NCI-H187 treated with DMSO at 0.1 percent for 48 hours (cell line): ENCODE results near the gene NAPB.
"Not testable (repeated sequence)": the region's sequence is repeated elsewhere in the genome, so short reads cannot be mapped to it uniquely, and the experiment has no call there.

ENCODE experiments used
- DNase-seq: peaks from one replicate; lab custom pipeline; 2025; lab: John Stamatoyannopoulos, UW

Gene NAPB

GRCh38 chr20:23367770-23368169 lies 53.5 kb downstream of the NAPB start:
- DNase-seq = no peak

GRCh38 chr20:23366384-23366783 lies 54.9 kb downstream of the NAPB start:
- no peak for DNase-seq

- DNase-seq = no peak
Measured at GRCh38 chr20:23365390-23366165, 55.7 kb downstream of the NAPB start.

GRCh38 chr20:23363257-23363649 lies 58.0 kb downstream of the NAPB start:
- no peak for DNase-seq

GRCh38 chr20:23362392-23363256 lies 58.7 kb downstream of the NAPB start:
- no peak for DNase-seq

- DNase-seq = peak; percentile 55
Measured at GRCh38 chr20:23361476-23362391, 59.6 kb downstream of the NAPB start, which contains the start of gene GZF1. Gene GZF1 (plus strand): TSS chr20:23362182. CDS start chr20:23364384, 2,202 bp downstream.

- no peak for DNase-seq
Measured at GRCh38 chr20:23361119-23361475, 60.2 kb downstream of the NAPB start.

GRCh38 chr20:23360531-23360930 lies 60.8 kb downstream of the NAPB start:
- no peak for DNase-seq

- DNase-seq = no peak
Measured at GRCh38 chr20:23358923-23359593, 62.2 kb downstream of the NAPB start.

- DNase-seq = no peak
Measured at GRCh38 chr20:23358563-23358906, 62.8 kb downstream of the NAPB start.

GRCh38 chr20:23357767-23358562 lies 63.3 kb downstream of the NAPB start:
- DNase-seq = peak; percentile 70

- DNase-seq = no peak
Measured at GRCh38 chr20:23356203-23356602, 65.1 kb downstream of the NAPB start.

GRCh38 chr20:23350904-23351838 lies 70.1 kb downstream of the NAPB start:
- DNase-seq = no peak

GRCh38 chr20:23350196-23350903 lies 70.9 kb downstream of the NAPB start, which contains the start of gene NXT1:
Gene NXT1 (plus strand): TSS chr20:23350791. CDS start chr20:23354042, 3,251 bp downstream.
- peak; percentile 18 for DNase-seq

- DNase-seq = no peak
Measured at GRCh38 chr20:23349338-23350195, 71.7 kb downstream of the NAPB start.

GRCh38 chr20:23348510-23348909 lies 72.8 kb downstream of the NAPB start:
- not testable (repeated sequence) for DNase-seq

- no peak for DNase-seq
Measured at GRCh38 chr20:23347791-23348190, 73.5 kb downstream of the NAPB start.

- DNase-seq = no peak
Measured at GRCh38 chr20:23346002-23346401, 75.3 kb downstream of the NAPB start.
